MM.1S (cell line): Measurements from ENCODE around the gene KDM2A.

Source experiments
- CTCF ChIP-seq: fragments of 300-600 bp; sonication (generic); IDR thresholded peaks from 2 replicates; pipeline ENCODE4 v1.5.1; 2016; ENCODE audit warnings: antibody characterized with exemption, low read length, mixed read lengths
- EZH2 ChIP-seq: fragments of 300-600 bp; sonication (generic); optimal IDR thresholded peaks from 2 replicates; pipeline ENCODE3; 2017; ENCODE audit warnings: low read depth, mild to moderate bottlenecking, antibody characterized with exemption, low read length, mixed read lengths

- TF ChIP-seq EZH2 (no peak), CTCF (no peak)
Measured at GRCh38 chr11:67113231-67113721, 5.8 kb upstream of the KDM2A start.
